Suprapubic skin (tissue), 4 donors: ENCODE data around the gene ZBTB20. TPM values are rescaled to one million over a fixed set of nuclear protein-coding genes. Genes with fewer than 3 reads are reported as not detected.

Source experiments
- DNase-seq, 2 donors: peaks; one replicate each; pipeline ENCODE4 v3.0.0-alpha.2; 2019; ENCODE audit warnings: low spot score in 2 of 2
- H3K27ac ChIP-seq: fragments of 200-600 bp; sonication (generic); one replicate; pipeline ENCODE4 v1.5.1; 2019
- H3K27me3 ChIP-seq: fragments of 200-600 bp; sonication (generic); one replicate; pipeline ENCODE4 v1.5.1; 2019
- H3K36me3 ChIP-seq: fragments of 200-600 bp; sonication (generic); one replicate; pipeline ENCODE4 v1.5.1; 2019
- H3K4me1 ChIP-seq: fragments of 200-600 bp; sonication (generic); one replicate; pipeline ENCODE4 v1.5.1; 2019
- H3K4me3 ChIP-seq: fragments of 200-600 bp; sonication (generic); one replicate; pipeline ENCODE4 v1.5.1; 2019; ENCODE audit warnings: mild to moderate bottlenecking
- H3K9me3 ChIP-seq: fragments of 200-600 bp; sonication (generic); one replicate; pipeline ENCODE4 v1.5.1; 2019
- EP300 ChIP-seq: sonication (generic); formaldehyde crosslinking; IDR thresholded peaks from one replicate; pipeline ENCODE4 v1.6.1; 2017; ENCODE audit warnings: antibody characterized with exemption
- POLR2A ChIP-seq, 2 donors: fragments of 450-650 bp; IDR thresholded peaks; one replicate each; pipeline ENCODE4 v1.6.1; 2017; ENCODE audit warnings: antibody characterized with exemption in 2 of 2, mild to moderate bottlenecking in 2 of 2, moderate library complexity in 2 of 2
- POLR2AphosphoS5 ChIP-seq, 3 donors: sonication (generic); formaldehyde crosslinking; IDR thresholded peaks; one replicate each; pipeline ENCODE4 v1.6.1; 2017; ENCODE audit warnings: antibody characterized with exemption in 3 of 3
- WGBS: methylation state at CpG from one replicate; pipeline ENCODE4 v1.1.5; 2018; 5-methylcytosine and 5-hydroxymethylcytosine counted together
- total RNA-seq, 4 donors: library from RNA; depleted of rRNA; stranded (reverse); fragments of >200 nt; gene quantifications; one replicate each; pipeline ENCODE4 v1.1.0, GENCODE V29; 2016
- TF ChIP-seq, protein P1 (sequence below), 2 donors: fragments of 200-600 bp in 1 of 2; fragments of 450-650 bp in 1 of 2; sonication (generic) in 1 of 2; IDR thresholded peaks; one replicate each; pipeline ENCODE4 v1.5.1; 2016 to 2019; ENCODE audit warnings: antibody characterized with exemption in 2 of 2, mild to moderate bottlenecking in 1 of 2, moderate library complexity in 1 of 2

The ZBTB20 gene
- total RNA-seq, 4 donors from 2014 or later = 23.6 to 77.2 (median 39.4) TPM

DNA sequence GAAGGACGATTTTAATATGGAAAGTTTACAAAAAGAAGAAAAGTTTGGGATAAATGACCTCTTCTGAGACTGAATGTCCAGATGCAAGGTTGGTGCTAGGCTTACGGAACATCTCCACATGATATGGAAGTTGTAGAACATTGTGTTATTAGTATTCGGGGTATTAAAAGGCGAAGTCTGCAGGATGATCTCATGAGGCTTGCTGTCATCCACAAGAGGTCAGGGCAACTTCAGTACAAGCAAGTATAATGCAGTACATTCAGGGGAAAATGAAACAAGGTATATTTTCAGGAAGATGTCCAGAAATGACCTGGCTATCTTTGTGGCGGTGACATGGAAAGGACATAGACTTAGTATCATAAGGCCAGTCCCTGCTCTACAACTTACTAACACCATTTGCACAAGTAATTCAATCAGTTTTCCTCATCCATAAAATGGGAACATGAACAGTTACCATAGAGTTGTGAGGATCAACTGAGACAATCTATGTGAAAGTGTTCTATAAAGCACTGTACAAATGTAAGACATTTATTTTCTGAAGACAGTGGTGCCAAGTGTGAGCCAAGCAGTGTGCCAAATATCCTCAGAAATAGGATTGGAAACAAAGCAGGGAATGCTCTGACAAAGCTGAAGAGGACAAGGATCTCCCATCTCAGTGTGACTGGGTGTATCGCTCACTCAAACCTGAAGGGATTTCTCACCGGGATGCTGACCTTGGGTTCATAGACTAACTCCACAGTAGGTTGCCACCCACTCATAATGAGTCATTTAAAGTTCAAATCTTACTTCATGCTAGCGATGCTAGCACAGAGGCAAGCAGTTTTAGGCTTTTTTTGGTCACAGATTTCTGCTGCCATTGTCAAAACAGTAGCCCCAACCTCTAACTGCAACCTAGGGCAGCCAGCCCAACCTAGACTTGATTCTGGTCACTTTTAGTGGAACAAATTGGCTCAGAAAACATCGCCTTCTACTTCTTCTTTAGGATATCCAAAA, 735.0 kb downstream of the ZBTB20 start:
- Histone ChIP-seq H3K9me3 (no peaks in the 10 kb centered on the region), H3K4me1 (peaks cover 29% of the 10 kb centered on the region), H3K36me3 (no peaks in the 10 kb centered on the region), H3K27me3 (no peaks in the 10 kb centered on the region), H3K4me3 (no peak overlapping the region), H3K27ac (peak overlapping the region; percentile 69)
- WGBS = 65% methylated on average over 9 of the region's 9 CpGs
- no peak for TF ChIP-seq POLR2AphosphoS5 (IDR thresholded peaks at IDR 0.05)
- TF ChIP-seq EP300 = no peak
- no peak for DNase-seq

GRCh38 chr3:114411190-114411668, 735.9 kb downstream of the ZBTB20 start:
- Histone ChIP-seq H3K27ac (peak overlapping the region; percentile 69), H3K9me3 (no peaks in the 10 kb centered on the region), H3K4me3 (no peak overlapping the region), H3K27me3 (no peaks in the 10 kb centered on the region), H3K36me3 (no peaks in the 10 kb centered on the region), H3K4me1 (peaks cover 25% of the 10 kb centered on the region)
- WGBS = 68% methylated on average over 3 of the region's 3 CpGs
- TF ChIP-seq POLR2A (IDR thresholded peaks at IDR 0.05) (no peak), POLR2AphosphoS5 (IDR thresholded peaks at IDR 0.05) (no peak), EP300 (no peak)
- TF ChIP-seq, protein P1, sequence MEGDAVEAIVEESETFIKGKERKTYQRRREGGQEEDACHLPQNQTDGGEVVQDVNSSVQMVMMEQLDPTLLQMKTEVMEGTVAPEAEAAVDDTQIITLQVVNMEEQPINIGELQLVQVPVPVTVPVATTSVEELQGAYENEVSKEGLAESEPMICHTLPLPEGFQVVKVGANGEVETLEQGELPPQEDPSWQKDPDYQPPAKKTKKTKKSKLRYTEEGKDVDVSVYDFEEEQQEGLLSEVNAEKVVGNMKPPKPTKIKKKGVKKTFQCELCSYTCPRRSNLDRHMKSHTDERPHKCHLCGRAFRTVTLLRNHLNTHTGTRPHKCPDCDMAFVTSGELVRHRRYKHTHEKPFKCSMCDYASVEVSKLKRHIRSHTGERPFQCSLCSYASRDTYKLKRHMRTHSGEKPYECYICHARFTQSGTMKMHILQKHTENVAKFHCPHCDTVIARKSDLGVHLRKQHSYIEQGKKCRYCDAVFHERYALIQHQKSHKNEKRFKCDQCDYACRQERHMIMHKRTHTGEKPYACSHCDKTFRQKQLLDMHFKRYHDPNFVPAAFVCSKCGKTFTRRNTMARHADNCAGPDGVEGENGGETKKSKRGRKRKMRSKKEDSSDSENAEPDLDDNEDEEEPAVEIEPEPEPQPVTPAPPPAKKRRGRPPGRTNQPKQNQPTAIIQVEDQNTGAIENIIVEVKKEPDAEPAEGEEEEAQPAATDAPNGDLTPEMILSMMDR (IDR thresholded peaks at IDR 0.05) = no peak
- no peak for DNase-seq

DNA sequence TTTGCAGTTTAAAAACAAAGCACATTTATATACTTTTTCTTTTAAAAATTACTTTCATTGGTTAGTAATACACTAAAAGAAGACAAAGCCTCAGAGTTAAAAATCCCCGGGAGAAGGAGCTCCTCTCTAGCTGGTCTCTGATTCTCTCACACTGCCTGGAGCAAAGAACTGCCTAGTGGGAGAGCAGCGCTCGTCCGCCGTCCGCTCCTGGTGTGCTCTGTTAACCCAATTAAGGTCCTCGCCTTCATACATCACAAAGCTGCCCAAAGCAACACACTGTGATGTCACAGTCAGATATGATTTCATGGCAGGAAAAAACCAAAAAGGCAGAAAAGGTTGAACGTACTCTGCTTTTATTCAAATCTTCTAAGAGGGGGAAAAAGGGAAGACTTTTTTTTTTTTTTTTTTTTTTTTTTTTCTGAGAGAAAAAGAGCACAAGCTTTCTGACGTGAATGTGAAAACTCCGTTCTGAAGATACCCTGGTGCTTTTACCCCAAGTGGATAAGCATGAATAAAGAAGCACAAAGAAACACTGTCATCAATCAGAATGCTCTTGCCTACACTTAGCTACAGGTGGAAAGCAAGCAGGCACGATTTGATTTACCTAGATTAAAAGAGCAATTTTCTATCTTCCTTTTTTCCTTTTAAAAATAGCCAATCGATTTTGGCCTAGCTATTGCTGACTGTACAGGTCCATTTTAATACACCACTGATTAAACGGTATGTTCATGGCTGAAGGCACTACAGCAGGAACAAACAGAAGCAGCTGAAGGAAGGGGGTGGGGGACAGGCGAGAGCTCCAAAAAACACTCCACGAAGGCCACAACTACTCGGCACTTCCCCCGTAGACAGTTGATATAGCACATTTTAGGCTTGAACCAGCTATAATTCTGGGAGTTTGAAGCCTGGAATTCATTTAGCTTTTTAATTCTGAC, 738.1 kb downstream of the ZBTB20 start:
- no peaks in the 10 kb centered on the region for H3K27me3 ChIP-seq
- WGBS = 62% methylated on average over 17 of the region's 17 CpGs
- peaks cover 27% of the 10 kb centered on the region for H3K4me1 ChIP-seq
- no peak overlapping the region for H3K4me3 ChIP-seq
- H3K9me3 ChIP-seq = no peaks in the 10 kb centered on the region
- TF ChIP-seq POLR2AphosphoS5 (IDR thresholded peaks at IDR 0.05) (no peak), POLR2A (IDR thresholded peaks at IDR 0.05) (no peak), EP300 (no peak)
- DNase-seq = no peak
- H3K36me3 ChIP-seq = no peaks in the 10 kb centered on the region
- peak overlapping the region; percentile 69 for H3K27ac ChIP-seq

GRCh38 chr3:114406922-114407321, 740.2 kb downstream of the ZBTB20 start:
- H3K36me3 ChIP-seq = no peaks in the 10 kb centered on the region
- no peak for DNase-seq
- no peak overlapping the region for H3K4me3 ChIP-seq
- H3K9me3 ChIP-seq = no peaks in the 10 kb centered on the region
- 77% methylated on average over 3 of the region's 3 CpGs for WGBS
- no peak overlapping the region for H3K27ac ChIP-seq
- peaks cover 15% of the 10 kb centered on the region for H3K4me1 ChIP-seq
- no peak for TF ChIP-seq EP300
- TF ChIP-seq POLR2AphosphoS5 (IDR thresholded peaks at IDR 0.05) = no peak
- no peak for TF ChIP-seq POLR2A (IDR thresholded peaks at IDR 0.05)
- TF ChIP-seq, protein P1 (IDR thresholded peaks at IDR 0.05) = no peak
- H3K27me3 ChIP-seq = no peaks in the 10 kb centered on the region

DNA sequence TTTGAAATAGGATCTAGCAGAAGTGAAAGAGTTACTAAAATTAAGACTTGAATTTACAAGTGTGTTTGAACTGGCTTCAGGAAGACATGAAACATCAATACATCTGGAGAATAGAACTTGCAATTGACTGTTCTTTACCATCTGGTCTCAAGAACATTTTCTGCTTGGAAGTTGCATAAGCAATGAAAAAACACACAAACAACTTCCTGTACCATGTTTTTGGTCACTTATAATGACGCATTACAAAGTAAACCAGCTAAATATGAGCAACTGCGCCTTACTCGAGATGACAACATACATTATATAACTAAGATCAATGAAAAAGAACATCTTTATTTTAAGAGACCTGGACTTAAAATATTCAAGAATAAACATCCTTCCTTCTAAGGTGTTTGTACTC, 740.8 kb downstream of the ZBTB20 start:
- no peaks in the 10 kb centered on the region for H3K27me3 ChIP-seq
- peak overlapping the region; percentile 15 for H3K27ac ChIP-seq
- H3K4me3 ChIP-seq = no peak overlapping the region
- 72% methylated on average over 3 of the region's 3 CpGs for WGBS
- H3K4me1 ChIP-seq = peaks cover 13% of the 10 kb centered on the region
- no peaks in the 10 kb centered on the region for H3K9me3 ChIP-seq
- TF ChIP-seq POLR2A (IDR thresholded peaks at IDR 0.05) (no peak), EP300 (no peak), POLR2AphosphoS5 (IDR thresholded peaks at IDR 0.05) (no peak)
- TF ChIP-seq, protein P1 (IDR thresholded peaks at IDR 0.05) = no peak
- no peak for DNase-seq
- no peaks in the 10 kb centered on the region for H3K36me3 ChIP-seq
